GM23248 (cell line): ENCODE results near the gene FOXP3. TPM values are rescaled to one million over a fixed set of nuclear protein-coding genes. Genes with fewer than 3 reads are reported as not detected.

Experiments used
- DNase-seq: peaks from one replicate; pipeline ENCODE4 v3.0.0-alpha.2; 2015
- H2AFZ ChIP-seq: fragments of 200-600 bp; sonication (generic); 2 replicates; pipeline ENCODE4 v1.6.1; 2016; ENCODE audit warnings: antibody characterized with exemption
- H3F3A ChIP-seq: fragments of 200-600 bp; sonication (generic); 2 replicates; pipeline ENCODE4 v1.6.1; 2016; ENCODE audit warnings: mild to moderate bottlenecking, antibody characterized with exemption, mixed run types; ENCODE audit not compliant: insufficient read depth
- H3K27ac ChIP-seq: fragments of 200-600 bp; sonication (generic); 2 replicates; pipeline ENCODE4 v1.5.1; 2016; ENCODE audit warnings: mild to moderate bottlenecking
- H3K27me3 ChIP-seq: fragments of 200-600 bp; sonication (generic); replicated peaks from 2 replicates; pipeline ENCODE4 v1.6.1; 2016; ENCODE audit warnings: mild to moderate bottlenecking; ENCODE audit not compliant: insufficient read depth
- H3K36me3 ChIP-seq: fragments of 200-600 bp; sonication (generic); 2 replicates; pipeline ENCODE4 v1.6.1; 2016; ENCODE audit warnings: low read depth, mild to moderate bottlenecking
- H3K4me1 ChIP-seq: fragments of 200-600 bp; sonication (generic); 2 replicates; pipeline ENCODE4 v1.6.1; 2016; ENCODE audit warnings: mild to moderate bottlenecking; ENCODE audit not compliant: insufficient read depth
- H3K4me2 ChIP-seq: fragments of 200-600 bp; sonication (generic); one replicate; pipeline ENCODE4 v1.6.1; 2016; ENCODE audit warnings: mild to moderate bottlenecking; ENCODE audit not compliant: unreplicated experiment
- H3K4me3 ChIP-seq: fragments of 200-600 bp; sonication (generic); 2 replicates; pipeline ENCODE4 v1.5.1; 2016; ENCODE audit warnings: mild to moderate bottlenecking
- H3K79me2 ChIP-seq: fragments of 200-600 bp; sonication (generic); 2 replicates; pipeline ENCODE4 v1.6.1; 2016; ENCODE audit warnings: mild to moderate bottlenecking; ENCODE audit not compliant: insufficient read depth
- H3K9ac ChIP-seq: fragments of 200-600 bp; sonication (generic); 2 replicates; pipeline ENCODE4 v1.6.1; 2016; ENCODE audit warnings: mild to moderate bottlenecking
- H3K9me2 ChIP-seq: fragments of 200-600 bp; sonication (generic); 2 replicates; pipeline ENCODE4 v1.6.1; 2016; ENCODE audit warnings: mixed run types, mild to moderate bottlenecking, moderate library complexity; ENCODE audit not compliant: insufficient read depth
- H3K9me3 ChIP-seq: fragments of 200-600 bp; sonication (generic); one replicate; pipeline ENCODE4 v1.6.1; 2017; ENCODE audit warnings: low read depth
- H4K20me1 ChIP-seq: fragments of 200-600 bp; sonication (generic); 2 replicates; pipeline ENCODE4 v1.6.0; 2016; ENCODE audit not compliant: insufficient read depth
- EZH2 ChIP-seq: fragments of 200-600 bp; sonication (generic); IDR thresholded peaks from 2 replicates; pipeline ENCODE4 v1.6.1; 2018; ENCODE audit warnings: antibody characterized with exemption, mild to moderate bottlenecking; ENCODE audit not compliant: insufficient read depth, poor library complexity, severe bottlenecking
- EZH2phosphoT487 ChIP-seq: fragments of 200-600 bp; sonication (generic); IDR thresholded peaks from 2 replicates; pipeline ENCODE4 v1.6.1; 2018; ENCODE audit warnings: antibody characterized with exemption, moderate library complexity, mild to moderate bottlenecking, low read depth; ENCODE audit not compliant: insufficient read depth
- WGBS, 2 experiments: methylation state at CpG; one replicate each; pipeline ENCODE4 v1.1.6; 2015 to 2017; ENCODE audit warnings: low lambda C conversion rate in 2 of 2, low coverage in 1 of 2; ENCODE audit errors: missing lambda C conversion rate in 2 of 2; 5-methylcytosine and 5-hydroxymethylcytosine counted together
- in situ Hi-C: fragments of 300-500 bp; cut with MboI; formaldehyde crosslinking; loops from 2 replicates; pipeline ENCODE4 v1.15.0; 2020
- polyA plus RNA-seq: library from polyadenylated mRNA; unstranded; fragments of >200 nt; fragmentation: Nextera tagmentation; extraction: Ambion mirVana; gene quantifications from 2 replicates; pipeline ENCODE4 v1.2.1, GENCODE V29; 2016
- total RNA-seq: library from RNA; depleted of rRNA; stranded (reverse); fragments of >200 nt; shearing (Covaris generic); gene quantifications from 2 replicates; pipeline ENCODE4 v1.2.3, GENCODE V29; 2014

Gene FOXP3
- total and polyA plus RNA-seq, 2 experiments from 2014 or later = 0.08 TPM; not detected in 1

- H2AFZ ChIP-seq = no peak overlapping the region
- no peak for DNase-seq
- H3K4me2 ChIP-seq = no peak overlapping the region
- no peak overlapping the region for H3K27ac ChIP-seq
- whole genome bisulfite sequencing, 2 experiments = 55 to 94% methylated on average over 6 to 7 of the region's 28 CpGs
- H4K20me1 ChIP-seq = no peaks in the 10 kb centered on the region
- H3K9me2 ChIP-seq = no peaks in the 10 kb centered on the region
- no peaks in the 10 kb centered on the region for H3K36me3 ChIP-seq
- H3F3A ChIP-seq = no peaks in the 10 kb centered on the region
- H3K79me2 ChIP-seq = no peaks in the 10 kb centered on the region
- no peaks in the 10 kb centered on the region for H3K9me3 ChIP-seq
- no peaks in the 10 kb centered on the region for H3K4me1 ChIP-seq
- TF ChIP-seq EZH2 = no peak
- no peak for TF ChIP-seq EZH2phosphoT487
- no peak overlapping the region for H3K9ac ChIP-seq
- in situ Hi-C loops = no loop called here
- H3K4me3 ChIP-seq = no peak overlapping the region
- no peaks in the 10 kb centered on the region for H3K27me3 ChIP-seq
Measured at GRCh38 chrX:49247916-49248811, 16.3 kb downstream of the FOXP3 start.

GRCh38 chrX:49247346-49247745 is 17.2 kb downstream of the FOXP3 start:
- in situ Hi-C loops = no loop called here
- no peaks in the 10 kb centered on the region for H3K79me2 ChIP-seq
- no peak overlapping the region for H3K4me2 ChIP-seq
- TF ChIP-seq EZH2 = no peak
- TF ChIP-seq EZH2phosphoT487 = no peak
- no peaks in the 10 kb centered on the region for H3F3A ChIP-seq
- H3K9me3 ChIP-seq = no peaks in the 10 kb centered on the region
- no peak overlapping the region for H3K9ac ChIP-seq
- WGBS, 2 experiments = 98 to 100% methylated on average over 6 to 7 of the region's 11 CpGs
- H3K9me2 ChIP-seq = no peaks in the 10 kb centered on the region
- H2AFZ ChIP-seq = no peak overlapping the region
- H3K4me3 ChIP-seq = no peak overlapping the region
- H3K27ac ChIP-seq = no peak overlapping the region
- no peaks in the 10 kb centered on the region for H4K20me1 ChIP-seq
- no peaks in the 10 kb centered on the region for H3K27me3 ChIP-seq
- no peaks in the 10 kb centered on the region for H3K4me1 ChIP-seq
- no peaks in the 10 kb centered on the region for H3K36me3 ChIP-seq
- no peak for DNase-seq

GRCh38 chrX:49246541-49246940 is 18.0 kb downstream of the FOXP3 start:
- no peaks in the 10 kb centered on the region for H3F3A ChIP-seq
- H3K4me3 ChIP-seq = no peak overlapping the region
- H3K9ac ChIP-seq = no peak overlapping the region
- no peaks in the 10 kb centered on the region for H3K36me3 ChIP-seq
- no peaks in the 10 kb centered on the region for H3K4me1 ChIP-seq
- no peaks in the 10 kb centered on the region for H3K9me3 ChIP-seq
- DNase-seq = no peak
- no peaks in the 10 kb centered on the region for H3K79me2 ChIP-seq
- H3K27me3 ChIP-seq = no peaks in the 10 kb centered on the region
- no peak overlapping the region for H3K27ac ChIP-seq
- H3K9me2 ChIP-seq = no peaks in the 10 kb centered on the region
- H4K20me1 ChIP-seq = no peaks in the 10 kb centered on the region
- no peak for TF ChIP-seq EZH2
- WGBS, 2 experiments = 93 to 97% methylated on average over 8 to 9 of the region's 10 CpGs
- no peak overlapping the region for H2AFZ ChIP-seq
- in situ Hi-C loops = no loop called here
- no peak overlapping the region for H3K4me2 ChIP-seq

GRCh38 chrX:49244207-49244606 is 20.3 kb downstream of the FOXP3 start:
- TF ChIP-seq EZH2phosphoT487 (no peak), EZH2 (no peak)
- 91 to 100% methylated on average over 2 of the region's 2 CpGs for WGBS, 2 experiments
- Histone ChIP-seq H3K9me3 (no peaks in the 10 kb centered on the region), H3K4me2 (no peak overlapping the region), H3K4me1 (no peaks in the 10 kb centered on the region), H3K9ac (no peak overlapping the region), H3K9me2 (no peaks in the 10 kb centered on the region), H3F3A (no peaks in the 10 kb centered on the region), H3K27ac (no peak overlapping the region), H3K36me3 (no peaks in the 10 kb centered on the region), H3K4me3 (no peak overlapping the region), H3K79me2 (no peaks in the 10 kb centered on the region), H4K20me1 (no peaks in the 10 kb centered on the region), H3K27me3 (no peaks in the 10 kb centered on the region), H2AFZ (no peak overlapping the region)
- no peak for DNase-seq
- in situ Hi-C loops = no loop called here
